ENCODE results near the gene ABLIM1. TPM values are rescaled to one million over a fixed set of nuclear protein-coding genes. Genes with fewer than 3 reads are reported as not detected.

Gene ABLIM1
- total RNA-seq, 1 donor from 2014 or later, result 473 TPM

DNA sequence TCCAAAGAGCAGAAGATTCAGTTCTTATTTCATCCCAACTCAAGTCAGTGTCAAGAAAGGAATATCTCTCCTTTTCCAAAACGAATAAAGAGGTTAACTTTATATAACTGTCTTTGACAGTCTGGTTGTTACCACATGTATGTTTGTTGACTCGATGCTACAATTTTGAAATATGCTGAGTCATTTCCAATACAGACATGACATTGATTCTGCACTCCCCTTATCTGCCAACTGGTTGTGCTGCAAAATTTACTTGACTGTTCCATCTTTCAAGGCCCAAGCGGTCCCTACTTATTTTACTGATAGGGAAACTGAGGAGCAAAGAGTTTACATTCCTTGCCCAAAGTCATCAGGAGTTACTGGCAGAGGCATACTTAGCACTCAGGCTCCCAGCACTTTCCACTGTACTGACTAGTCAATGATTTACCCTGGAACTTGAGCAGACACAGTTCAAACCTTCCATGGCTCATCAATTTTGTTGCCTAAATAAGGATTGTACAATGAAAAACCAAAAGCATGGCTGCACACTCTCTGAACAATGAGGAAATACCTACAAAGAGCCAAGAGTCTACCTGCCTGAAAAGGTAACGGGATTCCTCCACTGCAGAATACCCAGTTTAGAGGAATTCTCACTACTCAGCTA is 52.8 kb downstream of the ABLIM1 start:
- intact Hi-C loops (cut with DNase I), result no loop called here
- no peak for DNase-seq (ENCODE audit: low spot score)

- DNase-seq (ENCODE audit: low spot score), result no peak
- intact Hi-C loops (cut with DNase I), result loop anchor here (1.0 kb wide), 1 partner anchor 25 kb away; no protein-coding TSS in a partner anchor
These were observed 53.5 kb downstream of the ABLIM1 start for GRCh38 chr10:114604357-114605130.

GRCh38 chr10:114603948-114604347 is 54.1 kb downstream of the ABLIM1 start:
- intact Hi-C loops (cut with DNase I), result loop anchor here (1.0 kb wide), 1 partner anchor 25 kb away; no protein-coding TSS in a partner anchor
- no peak for DNase-seq (ENCODE audit: low spot score)

DNA sequence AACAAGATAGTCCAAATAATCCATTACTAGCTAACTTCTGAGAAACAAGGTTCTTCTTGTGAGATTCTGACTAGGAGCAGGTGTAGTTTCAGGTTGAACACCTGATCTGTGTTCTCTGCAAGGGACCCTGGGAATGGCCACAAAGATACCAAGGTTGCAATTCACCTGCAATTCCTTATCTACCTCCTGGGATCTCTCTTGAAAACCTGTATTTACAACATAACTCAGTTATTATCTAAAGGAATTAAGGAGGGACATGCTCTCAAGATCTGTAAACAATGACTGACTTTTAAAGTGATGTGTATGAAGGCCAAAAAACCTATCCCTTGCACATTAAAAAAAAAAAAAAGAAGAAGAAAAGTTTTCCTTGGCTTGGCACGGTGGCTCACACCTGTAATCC is 54.8 kb downstream of the ABLIM1 start:
- no peak for DNase-seq (ENCODE audit: low spot score)
- intact Hi-C loops (cut with DNase I), result no loop called here

DNA sequence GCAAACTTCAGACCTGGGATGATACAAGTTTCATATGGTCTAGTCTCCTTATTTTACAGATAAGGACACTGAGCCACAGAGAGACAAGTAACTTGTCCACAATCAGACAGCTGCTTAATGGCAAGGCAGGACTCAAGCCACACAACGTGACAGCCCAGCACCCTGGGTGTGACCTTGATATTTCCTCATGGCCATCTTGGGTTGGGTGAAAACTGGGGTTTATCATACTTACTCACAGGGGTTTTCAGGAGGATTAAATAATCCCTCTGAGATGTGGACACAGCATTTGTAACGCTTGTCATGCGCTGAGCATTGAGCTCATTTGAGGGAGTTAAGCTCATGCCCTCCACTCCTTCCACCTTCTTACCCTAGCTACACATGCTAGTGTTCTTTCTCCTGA is 58.0 kb downstream of the ABLIM1 start:
- no peak for DNase-seq (ENCODE audit: low spot score)
- intact Hi-C loops (cut with DNase I), result no loop called here

GRCh38 chr10:114596793-114597192 is 61.3 kb downstream of the ABLIM1 start:
- intact Hi-C loops (cut with DNase I), result no loop called here
- DNase-seq (ENCODE audit: low spot score), result no peak

- intact Hi-C loops (cut with DNase I), result no loop called here
- no peak for DNase-seq (ENCODE audit: low spot score)
These were observed 64.1 kb downstream of the ABLIM1 start for GRCh38 chr10:114593816-114594468.

DNA sequence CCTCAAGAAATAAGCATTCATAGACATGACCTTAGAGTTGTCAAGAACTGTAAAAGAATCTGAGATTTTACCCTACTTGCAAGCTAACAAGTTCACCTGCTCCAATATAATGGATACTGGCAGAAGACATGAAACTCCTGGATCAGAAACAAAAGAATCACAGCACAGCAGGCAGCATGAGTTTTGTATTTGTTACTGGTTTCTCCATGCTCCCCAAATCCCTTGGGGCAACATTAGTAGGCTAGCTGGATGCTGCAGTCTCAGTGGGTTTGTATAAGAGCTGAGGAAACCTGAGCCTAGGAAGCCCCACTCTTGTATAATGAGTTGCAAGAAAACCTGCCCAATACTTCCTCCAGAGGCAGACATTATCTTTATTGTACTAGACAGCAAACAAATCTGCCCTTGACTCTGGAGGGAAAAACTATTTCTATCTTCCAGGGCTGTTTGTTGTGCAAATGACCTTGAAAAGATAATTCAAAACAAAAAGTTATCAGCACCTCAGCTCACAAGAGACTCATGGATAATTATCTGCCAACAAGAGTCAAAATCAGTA is 64.8 kb downstream of the ABLIM1 start:
- intact Hi-C loops (cut with DNase I), result no loop called here
- DNase-seq (ENCODE audit: low spot score), result no peak

DNA sequence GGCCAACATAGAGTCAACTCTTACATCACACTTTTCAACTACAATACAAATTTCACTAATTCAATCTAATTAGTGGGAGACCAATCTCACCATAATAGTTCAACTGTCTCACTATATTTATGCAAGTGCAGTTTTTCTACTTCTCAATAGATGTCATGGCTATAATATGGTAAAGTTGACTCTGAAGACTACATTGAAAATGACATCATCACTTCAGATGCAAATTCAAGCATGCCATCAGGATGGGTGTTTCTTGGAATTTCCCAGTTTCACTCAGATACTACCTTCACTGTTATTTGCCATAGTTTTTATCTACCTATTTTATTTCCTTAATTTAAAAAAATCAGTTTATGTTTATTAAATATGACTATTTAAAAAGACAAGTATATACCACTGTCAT is 67.1 kb downstream of the ABLIM1 start:
- DNase-seq (ENCODE audit: low spot score), result no peak
- intact Hi-C loops (cut with DNase I), result no loop called here

DNA sequence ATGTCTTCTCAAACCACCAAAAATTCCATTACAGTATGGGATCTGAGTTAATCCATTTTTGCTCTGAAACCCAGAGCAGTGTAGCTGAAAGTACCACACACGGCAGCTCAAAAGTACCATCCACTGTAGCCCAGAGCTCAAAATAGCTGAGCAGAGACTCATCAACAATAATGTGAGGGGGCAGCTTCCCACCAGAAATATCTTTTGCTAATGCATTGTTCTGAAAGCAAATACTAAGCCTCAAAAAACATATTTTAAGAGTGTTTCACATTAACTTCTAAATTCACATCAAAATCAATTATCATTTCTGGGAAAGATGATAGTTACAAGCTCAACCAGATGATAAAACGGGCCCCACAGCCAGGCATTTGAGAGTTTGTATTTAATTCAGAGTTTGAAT is 73.7 kb downstream of the ABLIM1 start:
- intact Hi-C loops (cut with DNase I), result no loop called here
- no peak for DNase-seq (ENCODE audit: low spot score)

- intact Hi-C loops (cut with DNase I), result no loop called here
- DNase-seq (ENCODE audit: low spot score), result no peak
These were observed 77.0 kb downstream of the ABLIM1 start for GRCh38 chr10:114581071-114581470.

GRCh38 chr10:114577133-114577532 is 80.9 kb downstream of the ABLIM1 start:
- no peak for DNase-seq (ENCODE audit: low spot score)
- intact Hi-C loops (cut with DNase I), result loop anchor here (10.0 kb wide), 1 partner anchor 48 kb away; no protein-coding TSS in a partner anchor

GRCh38 chr10:114576716-114577115 is 81.4 kb downstream of the ABLIM1 start:
- intact Hi-C loops (cut with DNase I), result loop anchor here (10.0 kb wide), 1 partner anchor 48 kb away; no protein-coding TSS in a partner anchor

DNA sequence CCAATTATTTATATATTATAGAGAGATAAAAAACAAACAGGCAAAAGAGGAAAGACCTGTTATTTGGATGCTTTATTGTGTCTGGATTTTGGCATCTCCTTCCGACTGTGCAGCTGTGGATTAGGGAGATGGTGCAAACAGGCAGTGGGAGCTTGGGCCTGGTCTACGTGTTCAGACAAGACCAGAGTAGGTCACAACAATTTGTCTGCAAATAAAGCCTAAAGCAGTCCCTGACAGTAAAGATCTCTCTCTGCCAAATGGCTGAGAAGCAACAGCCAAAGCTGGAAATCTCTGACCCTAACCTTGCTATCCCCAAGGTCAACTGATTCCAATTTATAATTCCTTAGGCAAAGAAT is 82.0 kb downstream of the ABLIM1 start:
- no peak for DNase-seq (ENCODE audit: low spot score)
- intact Hi-C loops (cut with DNase I), result loop anchor here (10.0 kb wide), 1 partner anchor 49 kb away; no protein-coding TSS in a partner anchor

More at GRCh38 chr10:114576716-114577115, 81.4 kb downstream of the ABLIM1 start:
- DNase-seq (ENCODE audit: low spot score), result no peak

DNA sequence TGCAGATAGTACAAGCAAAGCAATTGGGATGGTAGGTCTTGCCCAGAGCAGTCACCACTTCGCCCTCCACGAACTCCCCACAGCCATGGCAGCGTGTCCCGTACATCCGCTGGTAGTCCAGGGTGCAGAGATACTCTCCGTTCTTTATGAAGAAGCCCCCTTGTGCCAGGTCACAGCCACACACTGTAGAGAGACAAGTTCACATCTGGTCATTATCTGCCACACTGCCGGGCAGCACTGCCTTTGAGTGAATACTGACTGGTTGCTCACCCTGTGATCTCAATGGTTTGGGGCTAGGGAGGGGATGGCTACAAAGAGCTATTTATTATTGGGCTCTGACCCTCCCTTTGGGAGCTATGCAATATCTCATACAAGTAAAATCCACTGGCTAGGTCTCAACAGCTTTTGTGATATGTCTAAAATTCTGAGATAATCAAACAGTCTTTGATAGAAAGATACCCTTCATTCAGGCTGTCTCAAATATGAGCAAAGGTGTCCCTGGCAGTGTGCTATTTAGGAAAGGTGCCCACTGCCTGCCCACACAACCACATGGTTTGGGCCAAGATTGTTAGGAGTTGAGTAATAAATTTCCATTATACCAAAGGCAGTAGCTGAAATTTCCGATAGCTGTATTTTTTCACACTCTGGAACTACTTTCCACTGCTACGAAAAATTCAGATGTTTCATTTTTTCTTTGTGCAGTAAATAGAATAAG is 82.5 kb downstream of the ABLIM1 start:
- no peak for DNase-seq (ENCODE audit: low spot score)
- intact Hi-C loops (cut with DNase I), result loop anchor here (10.0 kb wide), 1 partner anchor 49 kb away; no protein-coding TSS in a partner anchor

- intact Hi-C loops (cut with DNase I), result loop anchor here (10.0 kb wide), 1 partner anchor 51 kb away; no protein-coding TSS in a partner anchor
- DNase-seq (ENCODE audit: low spot score), result no peak
These were observed 84.6 kb downstream of the ABLIM1 start for GRCh38 chr10:114573330-114574045.

GRCh38 chr10:114571316-114571999 is 86.6 kb downstream of the ABLIM1 start:
- DNase-seq (ENCODE audit: low spot score), result no peak
- intact Hi-C loops (cut with DNase I), result loop anchor here (10.0 kb wide), 1 partner anchor 53 kb away; no protein-coding TSS in a partner anchor

DNA sequence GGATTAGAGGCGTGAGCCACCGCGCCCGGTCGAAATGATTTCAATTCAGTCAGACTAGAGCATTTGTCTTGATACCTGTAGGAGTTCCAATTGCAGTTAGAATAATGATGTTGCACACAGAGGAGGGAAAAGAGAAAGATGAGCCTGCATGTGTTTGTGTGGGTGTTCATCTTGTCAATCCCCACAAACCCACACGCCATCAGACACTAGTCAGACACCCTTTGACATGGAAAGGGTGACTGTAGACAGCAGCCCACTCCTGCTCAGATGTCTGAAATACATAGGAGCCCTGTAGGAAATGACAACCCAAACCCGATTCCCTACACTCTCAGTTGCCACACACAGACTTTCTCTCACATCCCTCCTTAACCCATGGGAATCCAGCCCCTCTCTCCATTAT is 92.0 kb downstream of the ABLIM1 start:
- intact Hi-C loops (cut with DNase I), result no loop called here
- DNase-seq (ENCODE audit: low spot score), result no peak

Measured in cardiac septum (tissue), 1 donor.